PC-9 (cell line): ENCODE measurements around the gene ANO4.

ENCODE experiments used
- EZH2 ChIP-seq: fragments of 200-600 bp; sonication (generic); IDR thresholded peaks from 2 replicates; pipeline ENCODE4 v1.8.0; 2017; ENCODE audit warnings: antibody characterized with exemption, low read depth
- TF ChIP-seq, protein P1 (sequence below): fragments of 200-600 bp; sonication (generic); conservative IDR thresholded peaks from 2 replicates; pipeline ENCODE4 v1.6.1; 2017; ENCODE audit warnings: mixed run types, antibody characterized with exemption, mild to moderate bottlenecking, moderate library complexity

DNA sequence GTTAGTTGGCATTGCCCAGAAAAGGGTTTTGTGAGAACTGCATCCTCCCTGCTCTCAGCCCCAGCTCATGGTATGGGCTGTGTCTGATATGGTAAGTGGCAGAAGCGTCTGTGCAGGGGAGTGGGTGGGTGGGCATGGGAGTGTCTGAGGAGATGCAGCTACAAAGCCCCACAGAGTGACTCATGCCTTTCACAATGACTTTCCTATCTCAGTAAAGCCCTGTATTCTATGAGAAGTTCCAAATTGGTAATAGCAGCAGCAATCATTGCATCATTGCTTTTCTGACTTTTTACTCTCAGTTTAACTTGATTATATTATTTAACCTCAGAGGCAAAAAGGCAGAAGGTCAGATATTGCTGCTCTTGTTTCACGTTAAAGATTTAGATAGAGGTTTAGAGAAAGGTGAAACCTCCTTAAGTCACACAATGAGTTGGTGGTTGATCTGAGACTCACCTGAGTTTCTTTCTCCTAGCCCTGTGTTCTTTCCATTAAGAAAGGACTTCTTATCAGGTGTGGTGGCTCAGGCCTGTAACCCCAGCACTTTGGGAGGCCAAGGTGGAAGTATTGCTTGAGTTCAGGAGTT, 243.8 kb downstream of the ANO4 start:
- TF ChIP-seq, protein P1, sequence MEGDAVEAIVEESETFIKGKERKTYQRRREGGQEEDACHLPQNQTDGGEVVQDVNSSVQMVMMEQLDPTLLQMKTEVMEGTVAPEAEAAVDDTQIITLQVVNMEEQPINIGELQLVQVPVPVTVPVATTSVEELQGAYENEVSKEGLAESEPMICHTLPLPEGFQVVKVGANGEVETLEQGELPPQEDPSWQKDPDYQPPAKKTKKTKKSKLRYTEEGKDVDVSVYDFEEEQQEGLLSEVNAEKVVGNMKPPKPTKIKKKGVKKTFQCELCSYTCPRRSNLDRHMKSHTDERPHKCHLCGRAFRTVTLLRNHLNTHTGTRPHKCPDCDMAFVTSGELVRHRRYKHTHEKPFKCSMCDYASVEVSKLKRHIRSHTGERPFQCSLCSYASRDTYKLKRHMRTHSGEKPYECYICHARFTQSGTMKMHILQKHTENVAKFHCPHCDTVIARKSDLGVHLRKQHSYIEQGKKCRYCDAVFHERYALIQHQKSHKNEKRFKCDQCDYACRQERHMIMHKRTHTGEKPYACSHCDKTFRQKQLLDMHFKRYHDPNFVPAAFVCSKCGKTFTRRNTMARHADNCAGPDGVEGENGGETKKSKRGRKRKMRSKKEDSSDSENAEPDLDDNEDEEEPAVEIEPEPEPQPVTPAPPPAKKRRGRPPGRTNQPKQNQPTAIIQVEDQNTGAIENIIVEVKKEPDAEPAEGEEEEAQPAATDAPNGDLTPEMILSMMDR = no peak
- TF ChIP-seq EZH2 = no peak
